PC-9 (cell line): Measurements from ENCODE around the gene ARHGDIG. TPM values are rescaled to one million over a fixed set of nuclear protein-coding genes. Genes with fewer than 3 reads are reported as not detected.

Experiments used
- BruUV-seq: library from RNA; stranded (reverse); fragments of 400-500 nt; replicated peaks from 2 replicates; lab custom pipeline; 2021; lab: Mats Ljungman, UMichigan
- CTCF ChIA-PET: fragments of 300-600 bp; sonication (Branson Sonifier 250); formaldehyde crosslinking; loops from one replicate; lab custom pipeline; 2022; ENCODE audit warnings: antibody characterized with exemption; lab: Charles Lee
- POLR2A ChIA-PET: fragments of 300-600 bp; sonication (Branson Sonifier 250); formaldehyde crosslinking; loops from one replicate; lab custom pipeline; 2022; ENCODE audit warnings: antibody characterized with exemption; ENCODE audit not compliant: unreplicated experiment; lab: Charles Lee
- DNase-seq, 2 experiments: peaks; one replicate each; pipeline versions ENCODE4 v3.0.0 to v3.0.0-alpha.2; 2015 to 2022; ENCODE audit warnings: mixed read lengths in 1 of 2
- H2AFZ ChIP-seq: fragments of 200-600 bp; sonication (generic); 2 replicates; pipeline ENCODE4 v1.8.1; 2017; ENCODE audit warnings: antibody characterized with exemption
- H3F3A ChIP-seq: fragments of 200-600 bp; sonication (generic); 2 replicates; pipeline ENCODE4 v1.8.1; 2017; ENCODE audit warnings: antibody characterized with exemption, mild to moderate bottlenecking, low read depth; ENCODE audit not compliant: insufficient read depth
- H3K27ac ChIP-seq: fragments of 200-600 bp; sonication (generic); 2 replicates; pipeline ENCODE4 v1.6.1; 2016; ENCODE audit warnings: mixed run types
- H3K27me3 ChIP-seq: fragments of 200-600 bp; sonication (generic); 2 replicates; pipeline ENCODE4 v1.6.1; 2016; ENCODE audit warnings: low read depth, mixed run types; ENCODE audit not compliant: insufficient read depth
- H3K36me3 ChIP-seq: fragments of 200-600 bp; sonication (generic); 2 replicates; pipeline ENCODE4 v1.6.1; 2016; ENCODE audit warnings: low read depth, mixed run types
- H3K4me1 ChIP-seq: fragments of 200-600 bp; sonication (generic); replicated peaks from 2 replicates; pipeline ENCODE4 v1.6.1; 2016; ENCODE audit warnings: mixed run types; ENCODE audit not compliant: insufficient read depth
- H3K4me2 ChIP-seq: fragments of 200-600 bp; sonication (generic); 2 replicates; pipeline ENCODE4 v1.6.1; 2017; ENCODE audit warnings: mixed run types
- H3K4me3 ChIP-seq: fragments of 200-600 bp; sonication (generic); 2 replicates; pipeline ENCODE4 v1.6.1; 2016; ENCODE audit warnings: mixed run types
- H3K79me2 ChIP-seq: fragments of 200-600 bp; sonication (generic); 2 replicates; pipeline ENCODE4 v1.6.1; 2017; ENCODE audit warnings: low read depth, mixed run types
- H3K9me2 ChIP-seq: fragments of 200-600 bp; sonication (generic); 2 replicates; pipeline ENCODE4 v1.8.1; 2017; ENCODE audit warnings: mild to moderate bottlenecking; ENCODE audit not compliant: insufficient read depth
- H3K9me3 ChIP-seq: fragments of 200-600 bp; sonication (generic); 2 replicates; pipeline ENCODE4 v1.8.1; 2016; ENCODE audit warnings: low read depth; ENCODE audit not compliant: insufficient read depth
- H4K20me1 ChIP-seq: fragments of 200-600 bp; sonication (generic); 2 replicates; pipeline ENCODE4 v1.8.1; 2017; ENCODE audit not compliant: insufficient read depth
- CTCF ChIP-seq: fragments of 200-600 bp; sonication (generic); conservative IDR thresholded peaks from 2 replicates; pipeline ENCODE4 v1.6.1; 2017; ENCODE audit warnings: mixed run types, antibody characterized with exemption, mild to moderate bottlenecking, moderate library complexity
- EZH2 ChIP-seq: fragments of 200-600 bp; sonication (generic); IDR thresholded peaks from 2 replicates; pipeline ENCODE4 v1.8.0; 2017; ENCODE audit warnings: antibody characterized with exemption, low read depth
- intact Hi-C: fragments of 100-400 bp; cut with micrococcal nuclease; formaldehyde crosslinking; loops from one replicate; pipeline ENCODE4 v1.10.0; 2022; ENCODE audit not compliant: unreplicated experiment
- total RNA-seq: library from RNA; stranded (reverse); gene quantifications from 2 replicates; pipeline ENCODE4 v1.2.3, GENCODE V29; 2021

The ARHGDIG gene
- total RNA-seq, 1 experiment from 2014 or later = not detected

GRCh38 chr16:280005-280460 is 358 bp upstream of the ARHGDIG start:
- Histone ChIP-seq H3K9me2 (no peaks in the 10 kb centered on the region), H3K4me2 (no peak overlapping the region), H3K27ac (no peak overlapping the region), H2AFZ (no peak overlapping the region), H3K4me3 (no peak overlapping the region), H3K27me3 (peaks cover 8% of the 10 kb centered on the region; the same call in 1 of the 2 replicates), H3F3A (peaks cover 12% of the 10 kb centered on the region; the same call in 1 of the 2 replicates), H3K36me3 (no peaks in the 10 kb centered on the region), H4K20me1 (no peaks in the 10 kb centered on the region), H3K4me1 (no peaks in the 10 kb centered on the region), H3K9me3 (no peaks in the 10 kb centered on the region), H3K79me2 (no peaks in the 10 kb centered on the region)
- no peak for DNase-seq
- intact Hi-C loops = no loop called here
- POLR2A ChIA-PET = no interaction called here
- TF ChIP-seq EZH2 (no peak), CTCF (no peak)
- BruUV-seq = no TSS peak
- CTCF ChIA-PET = no interaction called here

DNA sequence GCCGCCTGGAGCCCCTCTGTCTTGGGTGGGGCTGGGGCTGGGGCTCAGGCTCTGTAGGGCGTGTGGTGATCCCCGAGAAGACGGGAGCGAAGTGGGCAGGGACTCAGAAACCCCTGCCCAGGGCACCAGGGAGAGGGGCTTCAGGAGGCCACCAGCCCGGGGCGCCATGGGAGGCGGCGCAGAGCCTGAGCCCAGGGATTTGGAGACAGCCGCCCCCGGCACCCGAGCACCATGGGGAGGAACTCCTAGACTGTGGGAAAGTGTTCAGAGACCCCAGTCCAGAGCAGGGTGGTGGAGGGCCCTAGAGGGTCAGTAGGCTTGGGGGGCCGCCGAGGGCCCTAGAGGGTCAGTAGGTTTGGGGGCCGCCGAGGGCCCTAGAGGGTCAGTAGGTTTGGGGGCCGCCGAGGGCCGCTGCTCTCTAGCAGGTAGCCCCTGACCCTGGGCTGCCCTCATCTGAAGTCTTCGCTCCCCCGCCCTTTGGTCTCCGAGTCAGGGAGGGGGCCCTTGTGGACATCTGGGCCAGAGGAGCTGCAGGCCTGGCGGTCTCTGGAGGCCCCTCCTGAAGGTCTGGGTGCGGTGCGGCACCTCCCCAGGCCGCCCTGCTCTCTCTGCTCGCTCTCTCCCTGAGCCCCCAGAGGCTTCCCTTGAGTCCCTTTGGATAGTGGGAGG is 734 bp downstream of the ARHGDIG start:
- H3K4me1 ChIP-seq = no peaks in the 10 kb centered on the region
- intact Hi-C loops = no loop called here
- no peak overlapping the region for H2AFZ ChIP-seq
- ChIA-PET POLR2A (no interaction called here), CTCF (no interaction called here)
- no peak for DNase-seq
- H3K27me3 ChIP-seq = peaks cover 6% of the 10 kb centered on the region; the same call in 1 of the 2 replicates
- H3K27ac ChIP-seq = no peak overlapping the region
- H4K20me1 ChIP-seq = no peaks in the 10 kb centered on the region
- BruUV-seq = no TSS peak
- H3K4me2 ChIP-seq = no peak overlapping the region
- peaks cover 12% of the 10 kb centered on the region; the same call in 1 of the 2 replicates for H3F3A ChIP-seq
- H3K9me3 ChIP-seq = no peaks in the 10 kb centered on the region
- H3K36me3 ChIP-seq = no peaks in the 10 kb centered on the region
- TF ChIP-seq EZH2 (no peak), CTCF (no peak)
- H3K79me2 ChIP-seq = no peaks in the 10 kb centered on the region
- no peak overlapping the region for H3K4me3 ChIP-seq
- no peaks in the 10 kb centered on the region for H3K9me2 ChIP-seq

- POLR2A ChIA-PET = no interaction called here
Observed at GRCh38 chr16:281660-282255, 1.4 kb downstream of the ARHGDIG start.

More at GRCh38 chr16:281660-282255, 1.4 kb downstream of the ARHGDIG start:
- DNase-seq = no peak
- Histone ChIP-seq H3K27ac (no peak overlapping the region), H3K9me3 (no peaks in the 10 kb centered on the region), H3K36me3 (no peaks in the 10 kb centered on the region), H3K4me2 (no peak overlapping the region), H2AFZ (no peak overlapping the region), H3K9me2 (no peaks in the 10 kb centered on the region), H3K4me1 (no peaks in the 10 kb centered on the region), H4K20me1 (no peaks in the 10 kb centered on the region), H3K79me2 (no peaks in the 10 kb centered on the region), H3F3A (peaks cover 17% of the 10 kb centered on the region; the same call in 1 of the 2 replicates), H3K27me3 (peaks cover 6% of the 10 kb centered on the region; the same call in 1 of the 2 replicates), H3K4me3 (no peak overlapping the region)
- intact Hi-C loops = no loop called here
- no TSS peak for BruUV-seq
- TF ChIP-seq EZH2 = no peak
- TF ChIP-seq CTCF = no peak
- CTCF ChIA-PET = no interaction called here
